K562 (cell line): ENCODE measurements around the gene PLAA.

Source experiments
- EZH2 ChIP-seq: IDR thresholded peaks from 2 replicates; pipeline ENCODE4 v1.6.1; 2012; ENCODE audit warnings: low read depth, mild to moderate bottlenecking, inconsistent platforms, low read length, borderline replicate concordance
- ZFX ChIP-seq: sonication (generic); formaldehyde crosslinking; IDR thresholded peaks from 2 replicates; pipeline ENCODE4 v1.8.0; 2022; ENCODE audit warnings: mild to moderate bottlenecking, missing genetic modification reagents, moderate library complexity
- TF ChIP-seq, protein P1 (sequence below): fragments of 250-450 bp; sonication (Bioruptor Pico); IDR thresholded peaks from 2 replicates; pipeline ENCODE4 v1.8.0; 2022; ENCODE audit warnings: inconsistent platforms, mild to moderate bottlenecking, moderate library complexity, borderline replicate concordance

DNA sequence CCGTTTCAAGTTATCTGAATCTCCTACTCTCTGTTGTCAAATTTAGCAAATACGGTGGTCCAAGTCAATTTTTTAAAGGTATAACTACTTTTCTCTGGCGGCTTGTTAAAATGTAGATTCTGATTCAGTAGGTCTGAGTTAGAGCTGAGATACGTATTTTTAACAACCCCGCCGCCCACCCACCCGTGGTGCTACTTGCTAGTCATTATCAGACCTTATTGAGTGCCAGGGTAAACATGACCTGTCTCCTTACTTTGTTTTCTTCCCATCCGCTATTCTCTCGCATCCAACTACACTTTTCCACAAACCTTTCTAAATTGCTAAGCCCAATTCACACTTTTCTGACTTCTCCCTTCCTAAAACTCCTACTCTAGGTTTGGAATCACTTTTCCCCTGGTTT lies 694 bp upstream of the PLAA start:
- TF ChIP-seq EZH2, result no peak
- TF ChIP-seq ZFX (CRISPR knock-in tag), result no peak
- TF ChIP-seq, protein P1, sequence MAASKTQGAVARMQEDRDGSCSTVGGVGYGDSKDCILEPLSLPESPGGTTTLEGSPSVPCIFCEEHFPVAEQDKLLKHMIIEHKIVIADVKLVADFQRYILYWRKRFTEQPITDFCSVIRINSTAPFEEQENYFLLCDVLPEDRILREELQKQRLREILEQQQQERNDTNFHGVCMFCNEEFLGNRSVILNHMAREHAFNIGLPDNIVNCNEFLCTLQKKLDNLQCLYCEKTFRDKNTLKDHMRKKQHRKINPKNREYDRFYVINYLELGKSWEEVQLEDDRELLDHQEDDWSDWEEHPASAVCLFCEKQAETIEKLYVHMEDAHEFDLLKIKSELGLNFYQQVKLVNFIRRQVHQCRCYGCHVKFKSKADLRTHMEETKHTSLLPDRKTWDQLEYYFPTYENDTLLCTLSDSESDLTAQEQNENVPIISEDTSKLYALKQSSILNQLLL (CRISPR knock-in tag), result no peak
